Measurements from ENCODE around the gene GNAQ. TPM values are rescaled to one million over a fixed set of nuclear protein-coding genes. Genes with fewer than 3 reads are reported as not detected.

Gene GNAQ
- total and polyA plus RNA-seq, 12 donors, result 5.4 to 19.8 (median 13.2) TPM

DNA sequence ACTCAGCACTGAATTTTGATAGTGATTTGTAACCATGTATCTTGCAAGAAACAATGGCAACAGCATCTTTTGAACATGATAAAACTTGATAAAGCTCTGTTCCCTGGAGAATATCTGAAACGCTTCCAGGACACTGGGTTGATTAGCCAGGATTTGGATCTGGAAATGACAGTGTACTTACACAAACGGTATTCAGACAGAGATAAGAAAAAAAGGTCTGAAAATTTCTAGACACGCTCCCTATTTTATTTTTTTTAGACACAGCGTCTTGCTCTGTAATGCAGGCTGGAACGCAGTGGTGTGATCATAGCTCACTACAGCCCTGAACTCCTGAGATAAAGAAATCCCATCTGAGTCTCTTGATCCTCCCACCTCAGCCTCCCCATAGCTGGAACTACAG lies 109.0 kb downstream of the GNAQ start:
- no peak overlapping the region for H3K4me3 ChIP-seq
- H3K9me3 ChIP-seq, result no peaks in the 10 kb centered on the region
- TF ChIP-seq, protein P1, sequence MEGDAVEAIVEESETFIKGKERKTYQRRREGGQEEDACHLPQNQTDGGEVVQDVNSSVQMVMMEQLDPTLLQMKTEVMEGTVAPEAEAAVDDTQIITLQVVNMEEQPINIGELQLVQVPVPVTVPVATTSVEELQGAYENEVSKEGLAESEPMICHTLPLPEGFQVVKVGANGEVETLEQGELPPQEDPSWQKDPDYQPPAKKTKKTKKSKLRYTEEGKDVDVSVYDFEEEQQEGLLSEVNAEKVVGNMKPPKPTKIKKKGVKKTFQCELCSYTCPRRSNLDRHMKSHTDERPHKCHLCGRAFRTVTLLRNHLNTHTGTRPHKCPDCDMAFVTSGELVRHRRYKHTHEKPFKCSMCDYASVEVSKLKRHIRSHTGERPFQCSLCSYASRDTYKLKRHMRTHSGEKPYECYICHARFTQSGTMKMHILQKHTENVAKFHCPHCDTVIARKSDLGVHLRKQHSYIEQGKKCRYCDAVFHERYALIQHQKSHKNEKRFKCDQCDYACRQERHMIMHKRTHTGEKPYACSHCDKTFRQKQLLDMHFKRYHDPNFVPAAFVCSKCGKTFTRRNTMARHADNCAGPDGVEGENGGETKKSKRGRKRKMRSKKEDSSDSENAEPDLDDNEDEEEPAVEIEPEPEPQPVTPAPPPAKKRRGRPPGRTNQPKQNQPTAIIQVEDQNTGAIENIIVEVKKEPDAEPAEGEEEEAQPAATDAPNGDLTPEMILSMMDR (IDR thresholded peaks at IDR 0.05), result no peak
- peak overlapping the region in 1 of 10 donors; percentile 30 for H3K27ac ChIP-seq
- ATAC-seq (peak in 2 of 8 donors; percentile 20 to 45), DNase-seq (no peak)
- WGBS, 2 donors, result 38 to 47% methylated on average over 5 of the region's 5 CpGs
- peaks cover 0 to 44% (median 17%) of the 10 kb centered on the region in 9 donors for H3K4me1 ChIP-seq
- no peaks in the 10 kb centered on the region for H3K27me3 ChIP-seq
- peaks cover 0 to 39% (median 7%) of the 10 kb centered on the region in 9 donors for H3K36me3 ChIP-seq
- intact Hi-C loops (cut with DNase I), result no loop called here

DNA sequence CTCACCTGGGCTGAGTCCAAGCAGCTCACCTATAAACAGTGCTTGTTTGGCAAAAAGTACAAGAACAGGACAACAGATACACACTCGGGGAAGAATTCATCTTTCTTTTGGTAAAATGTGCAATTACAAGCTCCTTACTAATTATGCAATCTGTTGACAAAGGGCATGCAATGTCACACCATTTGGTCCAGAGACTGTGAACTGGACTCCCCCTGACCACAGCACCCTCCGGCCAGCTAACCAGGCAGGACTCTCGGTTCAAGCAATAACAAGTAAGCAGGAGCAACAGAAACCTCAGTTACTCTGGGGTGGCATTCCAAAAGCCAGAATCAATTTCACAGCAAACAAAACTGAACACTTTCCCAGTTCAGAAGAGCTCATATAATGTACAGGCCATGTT lies 113.8 kb downstream of the GNAQ start:
- ATAC-seq, result no peak

DNA sequence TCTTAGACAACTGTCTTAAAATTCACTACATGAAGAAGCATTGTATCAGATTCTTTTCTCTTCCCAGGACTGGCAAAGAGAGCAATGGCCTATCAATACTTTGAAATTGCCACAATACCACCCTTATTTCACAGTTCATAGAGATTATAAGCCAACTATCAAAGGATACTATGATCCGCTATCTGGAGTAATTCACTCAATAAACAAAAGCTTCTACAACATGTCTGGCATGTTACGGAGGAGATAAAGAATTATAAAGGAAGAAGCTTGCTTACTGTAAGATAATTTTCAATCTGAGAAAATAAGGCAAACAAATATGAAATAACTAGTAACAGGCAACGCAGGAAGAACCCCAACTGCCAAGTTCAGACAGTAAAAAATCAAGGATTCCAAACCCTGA lies 114.8 kb downstream of the GNAQ start:
- Histone ChIP-seq H3K27me3 (no peaks in the 10 kb centered on the region), H3K27ac (peak overlapping the region in 4 of 10 donors; percentile 10 to 62 (median 28)), H3K4me3 (no peak overlapping the region), H3K9me3 (no peaks in the 10 kb centered on the region), H3K4me1 (peaks cover 0 to 46% (median 8%) of the 10 kb centered on the region in 9 donors), H3K36me3 (peaks cover 0 to 33% (median 7%) of the 10 kb centered on the region in 9 donors)
- TF ChIP-seq, protein P1 (IDR thresholded peaks at IDR 0.05), result no peak
- 85 to 86% methylated on average over 3 of the region's 3 CpGs for WGBS, 2 donors
- ATAC-seq, result no peak
- intact Hi-C loops (cut with DNase I), result no loop called here
- DNase-seq, result no peak

More for the DNA sequence above, 113.8 kb downstream of the GNAQ start:
- DNase-seq, result no peak
- Histone ChIP-seq H3K27me3 (no peaks in the 10 kb centered on the region), H3K36me3 (peaks cover 0 to 39% (median 7%) of the 10 kb centered on the region in 9 donors), H3K9me3 (no peaks in the 10 kb centered on the region), H3K4me3 (no peak overlapping the region), H3K27ac (no peak overlapping the region), H3K4me1 (peaks cover 0 to 46% (median 8%) of the 10 kb centered on the region in 9 donors)
- intact Hi-C loops (cut with DNase I), result no loop called here
- WGBS, 2 donors, result 83 to 91% methylated on average over 3 of the region's 3 CpGs
- TF ChIP-seq, protein P1 (IDR thresholded peaks at IDR 0.05), result no peak

DNA sequence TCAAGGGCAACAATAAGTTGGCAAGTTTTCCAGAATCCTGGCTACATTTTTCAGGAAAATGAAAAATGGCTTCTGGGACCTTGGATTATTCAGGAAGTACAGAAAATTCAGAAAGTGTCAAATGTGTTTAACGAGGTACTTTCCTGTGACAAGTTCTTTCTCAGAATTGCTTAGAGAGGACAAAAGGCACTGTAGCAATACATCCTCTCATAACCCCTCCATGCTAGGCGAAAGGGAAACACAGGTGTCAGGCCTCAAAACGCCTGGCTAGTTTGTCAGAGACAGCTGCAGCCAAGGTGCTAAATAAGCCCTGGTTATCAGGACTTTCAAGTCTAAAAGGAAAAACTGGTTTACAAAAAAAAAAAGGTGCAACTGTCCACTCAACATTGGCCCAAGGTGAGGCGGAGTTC lies 115.2 kb downstream of the GNAQ start:
- DNase-seq (no peak), ATAC-seq (peak in 2 of 8 donors; percentile 44 to 59)
- H3K36me3 ChIP-seq, result peaks cover 0 to 29% (median 4%) of the 10 kb centered on the region in 9 donors
- H3K9me3 ChIP-seq, result no peaks in the 10 kb centered on the region
- H3K4me3 ChIP-seq, result no peak overlapping the region
- intact Hi-C loops (cut with DNase I), result no loop called here
- H3K4me1 ChIP-seq, result peaks cover 0 to 48% (median 8%) of the 10 kb centered on the region in 9 donors
- H3K27ac ChIP-seq, result peak overlapping the region in 4 of 10 donors; percentile 10 to 62 (median 28)
- TF ChIP-seq, protein P1 (IDR thresholded peaks at IDR 0.05), result no peak
- no peaks in the 10 kb centered on the region for H3K27me3 ChIP-seq
- 65 to 74% methylated on average over 4 of the region's 4 CpGs for WGBS, 2 donors
